Measurements from ENCODE around the gene ADAMTS14.

The ADAMTS14 gene

GRCh38 chr10:70736525-70736924 is 64.2 kb downstream of the ADAMTS14 start:
- DNase-seq = no peak

- no peak for DNase-seq
Measured at GRCh38 chr10:70737250-70737649, 64.9 kb downstream of the ADAMTS14 start.

GRCh38 chr10:70738006-70738760 is 65.9 kb downstream of the ADAMTS14 start:
- no peak for DNase-seq

- DNase-seq = no peak
Measured at GRCh38 chr10:70738761-70739121, 66.4 kb downstream of the ADAMTS14 start.

DNA sequence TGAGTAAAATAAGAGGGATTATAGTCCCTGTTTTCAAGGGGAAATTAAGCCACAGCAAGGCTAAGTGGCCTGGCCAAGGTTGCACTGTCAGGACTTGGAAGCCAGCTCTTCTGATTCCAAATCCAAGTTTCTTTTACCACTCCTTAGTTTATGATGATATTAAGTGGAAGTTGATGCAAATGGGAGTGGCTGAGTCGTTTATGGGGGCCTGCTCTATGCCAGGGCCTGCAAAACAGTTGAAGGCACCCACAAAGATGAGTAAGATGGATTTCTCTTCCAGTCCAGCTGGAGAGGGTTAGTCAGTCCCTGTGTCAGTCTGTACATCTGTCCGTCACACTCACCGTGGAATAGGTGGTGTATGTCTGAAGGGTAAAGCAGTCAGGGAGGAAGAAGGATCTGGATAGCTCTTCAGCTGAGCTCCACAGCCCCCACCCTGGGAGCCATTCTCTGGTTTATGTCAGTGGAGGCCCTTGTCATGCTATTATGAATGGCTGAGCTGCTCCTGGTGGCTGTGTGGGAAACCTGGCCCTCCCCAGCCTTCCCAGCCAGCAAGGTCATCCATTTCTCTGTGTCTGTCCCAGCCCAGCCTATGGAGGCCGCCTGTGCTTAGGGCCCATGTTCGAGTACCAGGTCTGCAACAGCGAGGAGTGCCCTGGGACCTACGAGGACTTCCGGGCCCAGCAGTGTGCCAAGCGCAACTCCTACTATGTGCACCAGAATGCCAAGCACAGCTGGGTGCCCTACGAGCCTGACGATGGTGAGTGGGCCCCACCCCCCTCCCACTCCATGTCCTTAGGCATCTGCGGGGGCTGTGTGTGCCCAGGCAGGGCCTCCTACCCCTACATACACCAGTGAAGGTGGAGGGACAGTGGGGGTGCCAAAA is 68.3 kb downstream of the ADAMTS14 start:
- peak; percentile 15 for DNase-seq

DNA sequence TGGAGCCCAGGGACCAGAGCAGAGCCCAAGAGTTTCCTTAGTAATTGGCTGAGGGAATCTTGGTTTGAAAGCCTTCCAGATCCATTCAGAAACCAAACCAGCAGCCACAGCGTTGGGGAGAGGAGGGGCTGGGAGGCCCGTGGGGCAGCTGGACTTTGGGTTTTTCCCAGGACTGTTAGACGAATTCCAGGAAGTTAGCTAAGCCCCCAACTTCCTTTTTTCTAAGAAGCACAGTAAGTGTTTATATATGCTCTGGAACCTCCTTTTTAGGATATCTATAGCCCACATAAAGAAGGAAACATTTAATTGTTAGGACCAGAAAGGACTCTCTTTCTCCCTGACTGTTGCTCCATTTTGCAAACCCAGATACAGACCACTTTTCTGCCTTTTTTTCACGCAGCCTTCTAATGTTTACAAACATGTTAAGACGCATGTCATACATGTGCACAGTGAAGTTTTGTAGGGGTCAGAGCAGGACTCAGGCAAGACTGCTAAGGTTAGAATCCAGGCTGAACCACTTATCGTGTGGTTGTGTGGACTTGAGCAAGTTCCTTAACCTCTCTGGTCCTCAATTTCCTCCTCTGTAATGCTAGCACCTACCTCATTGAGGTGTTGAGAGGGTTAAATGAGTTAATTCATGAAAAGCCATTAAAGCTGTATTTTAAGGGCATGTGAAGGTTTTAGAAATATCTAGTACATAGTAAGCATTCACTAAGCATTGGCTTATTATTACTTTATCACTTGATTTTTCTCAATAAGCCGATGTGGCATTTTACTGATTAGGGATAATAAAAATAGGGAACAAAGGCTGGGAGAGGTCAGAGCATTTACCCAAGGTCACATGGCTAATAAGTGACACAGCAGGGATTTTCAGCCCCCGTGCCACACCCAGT is 70.5 kb downstream of the ADAMTS14 start:
- peak; percentile 92 for DNase-seq

DNA sequence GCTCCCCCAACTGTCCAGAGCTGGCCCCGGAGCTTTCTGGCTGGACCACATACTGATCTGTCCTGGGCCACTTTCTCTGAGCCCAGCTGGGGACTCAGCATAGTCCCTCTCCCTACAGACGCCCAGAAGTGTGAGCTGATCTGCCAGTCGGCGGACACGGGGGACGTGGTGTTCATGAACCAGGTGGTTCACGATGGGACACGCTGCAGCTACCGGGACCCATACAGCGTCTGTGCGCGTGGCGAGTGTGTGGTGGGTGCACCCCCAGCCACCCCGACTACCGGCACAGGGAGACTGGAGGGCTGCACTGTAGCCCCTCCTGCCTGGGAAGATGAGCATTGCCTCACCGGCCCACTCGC is 71.1 kb downstream of the ADAMTS14 start:
- no peak for DNase-seq

- no peak for DNase-seq
Measured at GRCh38 chr10:70743879-70744278, 71.6 kb downstream of the ADAMTS14 start.

- peak; percentile 62 for DNase-seq
Measured at GRCh38 chr10:70744617-70745143, 72.4 kb downstream of the ADAMTS14 start.

DNA sequence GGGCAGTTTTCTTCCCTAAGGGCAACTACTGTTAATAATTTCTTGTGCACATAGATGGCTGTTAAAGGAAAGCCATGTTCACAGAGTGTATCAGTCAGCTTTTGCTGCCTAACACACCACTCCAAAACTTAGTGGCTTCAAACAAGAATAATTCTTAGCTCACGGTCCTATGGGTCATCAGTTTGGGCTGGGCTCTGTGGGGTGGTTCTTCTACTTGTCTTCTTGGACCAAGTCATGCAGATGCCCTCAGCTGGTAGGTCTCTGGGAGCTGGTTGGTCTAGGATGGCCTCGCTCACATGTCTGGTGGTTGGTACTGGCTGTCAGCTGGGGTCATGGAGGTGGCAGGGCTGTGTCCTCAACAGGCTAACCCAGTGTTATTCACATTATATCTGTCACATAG is 73.2 kb downstream of the ADAMTS14 start:
- no peak for DNase-seq

DNA sequence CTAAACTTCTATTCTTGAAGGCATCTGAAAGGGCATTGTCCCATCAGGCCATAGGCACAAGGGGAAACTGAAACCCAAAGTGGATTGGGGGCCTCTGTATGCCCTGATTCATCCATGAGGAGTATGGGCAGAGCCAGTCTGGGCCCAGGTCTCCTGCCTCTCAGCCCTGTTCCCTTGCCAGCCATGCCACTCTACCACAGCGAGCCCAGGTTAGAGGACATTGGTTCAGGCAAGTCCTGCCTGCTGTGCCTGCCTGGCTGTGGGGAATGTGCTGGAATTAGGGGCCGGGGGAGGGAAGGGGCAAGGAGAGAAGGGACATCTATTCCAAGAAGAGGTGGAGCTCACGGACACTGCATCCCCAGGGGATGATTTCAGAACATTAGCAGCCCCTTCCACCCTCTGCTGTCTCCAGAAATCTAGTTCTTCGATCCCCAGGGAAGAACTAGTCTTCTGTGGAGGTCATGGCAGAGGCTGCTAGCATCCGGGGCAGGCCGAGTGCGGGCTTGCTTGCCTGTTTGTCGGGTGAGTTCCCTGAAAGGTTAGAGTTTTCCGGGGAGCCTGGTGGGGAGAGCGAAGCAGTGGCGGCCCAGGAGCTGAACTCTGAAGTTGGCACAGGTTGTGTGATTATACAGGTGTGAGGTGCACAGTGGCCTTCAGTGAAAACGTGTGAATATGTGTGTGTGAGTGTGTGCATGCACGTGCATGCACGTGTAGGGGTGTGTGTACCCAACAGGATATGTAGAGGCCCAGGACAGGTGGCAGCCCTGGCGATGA is 75.1 kb downstream of the ADAMTS14 start:
- no peak for DNase-seq

DNA sequence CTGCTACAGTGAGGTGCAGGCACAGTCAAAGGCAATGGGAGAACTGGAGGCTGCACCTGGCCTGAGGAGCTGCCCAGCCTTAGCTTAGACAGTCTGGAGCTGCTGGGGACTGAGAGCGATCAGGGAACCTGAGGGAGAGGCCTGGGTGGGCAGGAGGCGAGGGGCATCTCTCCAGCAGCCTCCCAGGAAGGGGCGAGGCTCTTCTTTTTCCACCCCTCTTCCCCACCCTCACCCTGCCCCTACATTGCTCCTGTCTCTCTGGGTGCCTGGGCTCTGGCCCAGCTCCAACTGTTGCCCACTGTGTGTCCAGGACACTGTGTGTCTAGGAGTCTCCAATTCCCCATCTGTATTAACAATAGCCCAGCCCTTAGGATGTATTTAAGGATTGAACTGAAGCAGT is 76.0 kb downstream of the ADAMTS14 start:
- no peak for DNase-seq

DNA sequence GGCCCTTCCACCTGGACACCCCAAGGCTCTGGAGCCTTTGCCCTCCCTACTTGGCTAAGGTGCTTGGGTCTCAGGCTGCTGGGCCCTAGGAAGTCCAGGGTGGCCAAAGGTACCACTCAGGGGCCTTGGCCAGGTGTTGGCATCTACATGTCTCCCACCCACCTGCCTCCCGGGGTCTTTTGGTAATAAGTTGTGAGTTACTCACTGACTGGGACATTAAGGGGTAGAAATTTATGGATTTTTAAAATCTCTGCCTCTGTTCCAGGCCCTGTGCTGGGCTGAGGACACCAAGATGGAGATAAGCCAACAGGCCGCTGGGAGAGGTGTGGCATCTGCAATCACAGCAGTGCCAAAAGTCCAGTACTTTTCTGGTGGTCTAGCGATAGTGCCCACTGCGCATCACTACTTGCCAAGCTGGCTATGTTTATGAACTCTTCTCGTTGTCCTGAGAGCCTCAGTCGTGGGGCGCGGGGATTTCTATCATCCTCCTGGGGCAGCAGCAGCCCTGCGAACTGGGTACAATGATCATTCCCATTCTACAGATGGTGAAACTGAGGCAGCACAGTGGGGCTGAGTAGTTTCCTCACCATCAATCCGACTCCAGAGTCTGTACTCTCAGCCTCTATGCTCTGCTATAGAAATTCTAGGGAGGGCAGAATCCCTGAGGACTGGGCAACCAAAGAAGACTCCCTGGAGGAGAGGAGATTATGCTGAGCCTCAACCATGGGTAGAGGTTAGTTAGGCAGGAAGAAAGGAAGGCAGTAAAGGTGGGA is 76.7 kb downstream of the ADAMTS14 start:
- no peak for DNase-seq

DNA sequence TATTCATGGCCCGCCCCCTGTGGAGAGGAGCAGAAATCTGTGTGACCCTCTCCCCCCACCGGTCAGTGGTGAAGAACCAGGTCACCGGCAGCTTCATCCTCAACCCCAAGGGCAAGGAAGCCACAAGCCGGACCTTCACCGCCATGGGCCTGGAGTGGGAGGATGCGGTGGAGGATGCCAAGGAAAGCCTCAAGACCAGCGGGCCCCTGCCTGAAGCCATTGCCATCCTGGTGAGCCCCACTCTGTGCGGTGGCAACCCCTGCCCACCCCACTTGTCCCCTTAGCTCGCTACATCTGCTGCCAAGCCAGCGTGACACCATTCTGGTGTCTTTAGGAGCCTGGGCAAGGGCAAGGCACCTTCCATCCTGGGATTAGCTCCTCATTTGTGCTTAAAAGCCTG is 77.5 kb downstream of the ADAMTS14 start:
- DNase-seq = no peak

DNA sequence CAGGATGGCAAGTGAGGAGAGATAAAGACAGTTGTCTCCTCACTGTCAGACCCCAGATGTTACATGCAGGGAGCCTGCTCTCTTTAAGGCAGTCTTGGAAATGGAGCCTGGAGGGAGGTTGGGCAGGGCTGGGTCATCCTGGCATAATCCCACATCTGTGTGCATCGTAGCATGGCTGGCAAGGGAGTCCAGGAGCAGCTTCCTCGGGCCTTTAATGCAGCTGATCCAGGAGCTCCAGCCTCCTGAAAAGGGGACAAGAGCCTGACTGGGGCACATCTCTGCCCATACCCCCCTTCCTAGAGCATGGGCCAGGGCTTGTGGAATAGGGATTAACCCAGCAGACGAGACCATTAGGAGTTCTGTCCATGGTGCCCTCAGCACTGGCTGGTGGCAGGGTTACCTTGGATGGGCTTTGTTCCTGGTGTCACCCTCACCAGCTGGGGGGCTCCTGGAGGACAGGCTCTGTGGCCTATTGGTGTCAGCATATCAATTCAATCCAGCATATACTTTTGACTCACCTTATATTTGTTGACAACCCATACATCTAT is 77.9 kb downstream of the ADAMTS14 start:
- no peak for DNase-seq

GRCh38 chr10:70751356-70751755 is 79.0 kb downstream of the ADAMTS14 start:
- DNase-seq = no peak

DNA sequence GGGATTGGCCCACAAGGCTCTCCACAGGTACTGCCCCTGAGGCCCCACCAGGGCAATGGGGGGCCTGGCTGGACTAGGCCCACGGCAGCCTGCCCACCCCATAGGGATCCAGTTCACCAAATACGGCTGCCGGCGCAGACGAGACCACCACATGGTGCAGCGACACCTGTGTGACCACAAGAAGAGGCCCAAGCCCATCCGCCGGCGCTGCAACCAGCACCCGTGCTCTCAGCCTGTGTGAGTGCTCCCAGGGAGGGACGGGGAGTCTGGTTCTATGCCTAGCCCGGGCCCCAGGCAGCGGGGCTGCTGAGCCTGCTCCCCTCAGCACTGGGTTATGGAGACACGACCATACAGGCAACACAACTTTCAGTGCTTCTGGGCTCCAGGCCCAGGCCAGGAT is 79.7 kb downstream of the ADAMTS14 start:
- DNase-seq = no peak

- no peak for DNase-seq
Measured at GRCh38 chr10:70752571-70752970, 80.3 kb downstream of the ADAMTS14 start.

DNA sequence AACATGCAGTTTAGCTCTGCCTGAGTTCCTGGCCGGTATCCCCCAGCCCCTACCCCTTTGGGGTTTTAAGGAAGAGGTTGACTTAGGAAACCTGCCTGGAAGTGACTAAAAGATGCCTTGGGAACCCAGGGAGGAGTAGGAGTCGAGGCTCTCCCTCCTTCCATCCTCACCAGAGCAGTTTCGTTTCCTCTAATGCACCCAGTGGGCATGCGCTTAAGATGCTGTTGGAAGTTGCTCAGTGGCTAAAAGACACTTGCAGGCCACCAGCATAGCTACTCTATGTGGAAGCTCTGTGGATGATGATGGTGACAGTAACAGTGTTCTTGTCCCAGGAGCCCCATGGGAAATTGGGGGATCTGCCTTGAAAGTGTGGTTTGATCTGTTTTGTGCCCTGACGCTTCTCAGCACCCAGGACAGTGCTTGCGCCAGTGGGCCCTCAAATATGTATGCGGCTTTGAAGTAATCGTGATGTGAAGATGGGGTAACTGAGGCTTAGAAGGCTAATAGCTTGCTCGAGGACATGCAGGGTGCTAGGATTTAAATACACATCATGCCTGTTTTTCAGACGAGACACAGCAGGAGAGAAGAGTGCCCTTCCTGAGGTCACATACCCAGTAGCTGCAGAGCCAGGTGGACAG is 80.8 kb downstream of the ADAMTS14 start:
- DNase-seq = peak; percentile 89

- peak; percentile 63 for DNase-seq
Measured at GRCh38 chr10:70753841-70754621, 81.7 kb downstream of the ADAMTS14 start.
